Activated T-cell treated with anti-CD3 and anti-CD28 coated beads for 48 hours (primary cell): Measurements from ENCODE around the gene FAM107B.

Experiments
- DNase-seq: peaks from one replicate; pipeline ENCODE4 v3.0.0-alpha.2; 2020; ENCODE audit warnings: low read depth

Gene FAM107B

GRCh38 chr10:14556285-14556956 is 218.3 kb downstream of the FAM107B start:
- DNase-seq: no peak

- DNase-seq: no peak
These were observed 218.9 kb downstream of the FAM107B start for GRCh38 chr10:14555807-14556206.

GRCh38 chr10:14554491-14555205 is 220.0 kb downstream of the FAM107B start:
- no peak for DNase-seq

- DNase-seq: no peak
These were observed 220.6 kb downstream of the FAM107B start for GRCh38 chr10:14554091-14554490.

- no peak for DNase-seq
These were observed 221.2 kb downstream of the FAM107B start for GRCh38 chr10:14553448-14553847.

- no peak for DNase-seq
These were observed 222.7 kb downstream of the FAM107B start for GRCh38 chr10:14552015-14552414.

- no peak for DNase-seq
These were observed 224.2 kb downstream of the FAM107B start for GRCh38 chr10:14550471-14550981.

GRCh38 chr10:14549496-14549895 is 225.2 kb downstream of the FAM107B start:
- DNase-seq: no peak

- no peak for DNase-seq
These were observed 225.7 kb downstream of the FAM107B start for GRCh38 chr10:14548970-14549369.

GRCh38 chr10:14548474-14548873 is 226.2 kb downstream of the FAM107B start:
- no peak for DNase-seq

GRCh38 chr10:14547816-14548215 is 226.9 kb downstream of the FAM107B start:
- no peak for DNase-seq

- no peak for DNase-seq
These were observed 228.9 kb downstream of the FAM107B start for GRCh38 chr10:14545827-14546226.

- DNase-seq: no peak
These were observed 230.8 kb downstream of the FAM107B start for GRCh38 chr10:14543904-14544210.

GRCh38 chr10:14543046-14543903 is 231.4 kb downstream of the FAM107B start:
- DNase-seq: no peak

- DNase-seq: no peak
These were observed 233.3 kb downstream of the FAM107B start for GRCh38 chr10:14541379-14541778.

- DNase-seq: no peak
These were observed 234.1 kb downstream of the FAM107B start for GRCh38 chr10:14540611-14541010.

- DNase-seq: no peak
These were observed 234.6 kb downstream of the FAM107B start for GRCh38 chr10:14540062-14540461.

- DNase-seq: no peak
These were observed 235.5 kb downstream of the FAM107B start for GRCh38 chr10:14539176-14539575.

GRCh38 chr10:14536241-14537213 is 238.2 kb downstream of the FAM107B start:
- DNase-seq: peak; percentile 46

- DNase-seq: no peak
These were observed 239.1 kb downstream of the FAM107B start for GRCh38 chr10:14535457-14536130.

- DNase-seq: no peak
These were observed 240.5 kb downstream of the FAM107B start for GRCh38 chr10:14534152-14534551.
